ENCODE results near the gene TPP2.

- TF ChIP-seq POLR2A (IDR thresholded peaks at IDR 0.05; ENCODE audit: low read depth, low read length) (no peak), POLR2AphosphoS5 (IDR thresholded peaks at IDR 0.05; ENCODE audit: low read depth, low read length) (no peak), TAF1 (IDR thresholded peaks at IDR 0.05; ENCODE audit: borderline replicate concordance, low read depth, low read length) (no peak)
Observed at GRCh38 chr13:102658660-102659059, 61.9 kb downstream of the TPP2 start.

Measured in GM12892 (cell line).